Skeletal muscle tissue (tissue), 4 donors: Measurements from ENCODE around the gene EGFR. TPM values are rescaled to one million over a fixed set of nuclear protein-coding genes. Genes with fewer than 3 reads are reported as not detected.

Experiments
- H3K27ac ChIP-seq: one replicate; pipeline ENCODE4 v1.7.0; 2013; ENCODE audit warnings: mild to moderate bottlenecking, low read depth, low read length, inconsistent platforms
- H3K27me3 ChIP-seq, 3 donors: one replicate each; pipeline ENCODE4 v1.7.0; 2013; ENCODE audit warnings: low read length in 3 of 3; ENCODE audit not compliant: control insufficient read depth in 3 of 3, insufficient read depth in 3 of 3
- H3K36me3 ChIP-seq, 3 donors: one replicate each; pipeline ENCODE4 v1.7.0; 2013; ENCODE audit warnings: low read length in 3 of 3; ENCODE audit not compliant: control insufficient read depth in 3 of 3, insufficient read depth in 3 of 3
- H3K4me1 ChIP-seq, 3 donors: one replicate each; pipeline ENCODE4 v1.7.0; 2013; ENCODE audit warnings: low read length in 3 of 3, mild to moderate bottlenecking in 3 of 3; ENCODE audit not compliant: control insufficient read depth in 3 of 3, insufficient read depth in 3 of 3
- H3K4me3 ChIP-seq, 3 donors: one replicate each; pipeline ENCODE4 v1.7.0; 2013; ENCODE audit warnings: low read length in 3 of 3
- H3K9ac ChIP-seq, 3 donors: one replicate each; pipeline ENCODE4 v1.7.0; 2013; ENCODE audit warnings: low read length in 3 of 3, mild to moderate bottlenecking in 3 of 3, moderate library complexity in 2 of 3, low read depth in 1 of 3
- H3K9me3 ChIP-seq, 3 donors: one replicate each; pipeline ENCODE4 v1.7.0; 2013; ENCODE audit warnings: low read length in 3 of 3; ENCODE audit not compliant: control insufficient read depth in 3 of 3
- total RNA-seq: library from RNA; depleted of rRNA; stranded (reverse); fragments of >200 nt; gene quantifications from one replicate; pipeline ENCODE4 v1.2.3, GENCODE V29; 2014
- donor health status: Osteomylitis.

The EGFR gene
- total RNA-seq, 1 donor from 2014 or later = 17.7 TPM

DNA sequence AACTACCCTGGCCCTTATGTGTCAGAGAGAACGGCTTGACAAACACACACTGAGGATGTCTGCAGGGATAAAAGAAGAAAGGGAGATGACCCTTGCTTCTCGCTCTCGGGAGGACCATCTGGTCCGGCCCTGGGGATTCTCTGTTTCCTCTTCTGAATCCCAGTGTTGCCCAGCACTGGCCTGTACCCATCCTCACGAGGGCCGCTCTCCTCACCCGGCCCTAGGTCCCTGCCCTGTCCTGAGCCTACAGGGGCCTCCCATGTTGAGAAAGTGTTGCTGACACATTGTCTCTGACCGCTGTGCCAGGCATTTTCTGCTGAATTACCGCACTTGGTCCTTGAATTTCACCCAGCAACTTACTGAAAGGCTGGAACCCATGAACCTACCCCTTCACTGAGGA is 174.4 kb downstream of the EGFR start:
- Histone ChIP-seq H3K4me3 (no peak overlapping the region), H3K4me1 (peaks cover 0 to 13% (median 4%) of the 10 kb centered on the region in 3 donors), H3K9ac (no peak overlapping the region), H3K36me3 (peaks cover 8 to 9% (median 9%) of the 10 kb centered on the region in 3 donors), H3K27ac (no peak overlapping the region), H3K27me3 (no peaks in the 10 kb centered on the region), H3K9me3 (no peaks in the 10 kb centered on the region)

DNA sequence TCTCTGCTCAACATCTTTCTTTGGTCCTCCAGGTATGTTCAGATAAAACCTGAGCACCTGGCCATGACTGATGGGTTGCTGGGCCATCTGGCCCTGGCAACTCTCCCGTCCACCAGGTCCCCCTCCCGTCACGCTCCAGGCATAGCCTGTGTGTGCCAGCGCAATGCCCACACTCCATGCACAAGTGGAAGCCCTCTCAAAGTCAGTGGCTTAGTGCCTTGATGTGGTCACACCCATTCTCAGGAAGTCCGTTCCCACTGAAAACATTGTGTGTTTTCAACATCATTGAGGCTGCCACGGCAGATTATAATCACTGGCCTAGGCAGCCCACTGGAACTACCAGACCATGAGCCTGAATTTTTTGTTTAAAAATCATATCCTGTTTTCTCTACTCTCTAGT is 175.7 kb downstream of the EGFR start:
- Histone ChIP-seq H3K4me1 (peaks cover 8 to 21% (median 11%) of the 10 kb centered on the region in 3 donors), H3K27ac (no peak overlapping the region), H3K4me3 (no peak overlapping the region), H3K27me3 (no peaks in the 10 kb centered on the region), H3K9me3 (no peaks in the 10 kb centered on the region), H3K9ac (no peak overlapping the region), H3K36me3 (peaks cover 8 to 15% (median 9%) of the 10 kb centered on the region in 3 donors)

DNA sequence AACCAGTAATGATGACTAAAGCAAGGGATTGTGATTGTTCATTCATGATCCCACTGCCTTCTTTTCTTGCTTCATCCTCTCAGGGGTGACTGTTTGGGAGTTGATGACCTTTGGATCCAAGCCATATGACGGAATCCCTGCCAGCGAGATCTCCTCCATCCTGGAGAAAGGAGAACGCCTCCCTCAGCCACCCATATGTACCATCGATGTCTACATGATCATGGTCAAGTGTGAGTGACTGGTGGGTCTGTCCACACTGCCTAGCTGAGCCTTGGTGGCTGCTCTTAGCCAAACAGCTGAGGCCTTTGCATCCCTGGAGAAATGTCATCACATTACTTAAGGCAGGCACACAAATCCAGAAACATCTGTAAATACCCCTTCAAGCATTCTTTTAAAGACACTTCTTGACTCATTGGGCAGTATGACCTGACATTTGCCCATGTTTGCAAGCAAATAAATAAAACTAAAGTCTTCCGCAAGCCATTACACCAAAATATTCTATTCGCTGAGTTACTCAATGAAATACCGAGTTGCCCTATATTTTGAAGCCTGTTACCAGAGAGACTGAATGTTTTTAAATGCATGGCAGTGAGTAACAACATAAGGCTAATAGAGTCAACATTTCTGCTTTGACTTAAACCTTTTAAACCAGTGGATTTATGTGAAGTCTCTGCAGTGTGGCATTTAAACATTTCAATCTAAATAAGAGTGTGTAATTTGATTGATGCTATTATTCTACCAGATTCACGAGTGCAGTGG is 180.0 kb downstream of the EGFR start:
- Histone ChIP-seq H3K27ac (no peak overlapping the region), H3K9me3 (no peaks in the 10 kb centered on the region), H3K9ac (no peak overlapping the region), H3K4me1 (peaks cover 8 to 22% (median 18%) of the 10 kb centered on the region in 3 donors), H3K4me3 (no peak overlapping the region), H3K36me3 (peaks cover 15 to 37% (median 35%) of the 10 kb centered on the region in 3 donors), H3K27me3 (no peaks in the 10 kb centered on the region)

DNA sequence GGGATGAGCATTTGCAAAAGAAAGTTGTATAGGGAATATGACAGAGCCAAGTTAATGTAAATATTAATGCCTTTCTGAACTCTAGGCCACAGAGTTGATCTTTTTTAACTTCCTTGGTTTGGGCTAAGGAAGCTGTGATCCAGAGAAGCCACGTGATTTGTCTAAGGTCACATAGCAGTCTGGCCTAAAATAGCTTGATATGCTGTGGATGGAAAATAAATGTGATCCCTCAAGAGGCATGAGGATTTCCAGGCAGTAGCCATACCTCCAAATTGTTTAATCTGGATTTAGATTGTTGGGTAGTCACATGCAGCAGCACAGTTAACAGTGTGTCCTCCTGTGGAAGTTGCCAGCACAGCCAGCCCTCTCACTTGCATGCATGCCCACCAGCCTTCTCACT is 180.6 kb downstream of the EGFR start:
- H3K4me1 ChIP-seq = peaks cover 8 to 22% (median 18%) of the 10 kb centered on the region in 3 donors
- no peak overlapping the region for H3K9ac ChIP-seq
- no peaks in the 10 kb centered on the region for H3K27me3 ChIP-seq
- H3K4me3 ChIP-seq = no peak overlapping the region
- no peak overlapping the region for H3K27ac ChIP-seq
- no peaks in the 10 kb centered on the region for H3K9me3 ChIP-seq
- peaks cover 16 to 42% (median 39%) of the 10 kb centered on the region in 3 donors for H3K36me3 ChIP-seq

DNA sequence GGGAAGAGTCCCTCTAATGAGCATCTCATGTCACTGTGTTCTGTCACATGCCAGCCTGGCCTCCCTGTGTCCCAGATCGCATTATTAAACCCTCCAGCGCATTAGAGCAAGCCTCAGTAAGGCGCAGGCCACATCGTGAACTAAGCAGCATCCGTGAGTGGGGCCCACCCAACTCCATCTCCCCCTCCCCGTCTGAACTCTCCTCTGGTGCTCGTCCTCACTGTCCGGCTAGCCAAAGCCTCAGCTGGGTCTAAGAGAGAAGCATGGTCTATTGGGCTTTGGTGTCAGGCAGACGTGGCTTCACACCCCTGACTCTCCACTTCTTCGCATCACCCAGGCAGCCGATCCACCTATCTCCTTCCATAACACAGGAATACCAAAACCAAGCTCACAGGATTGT is 181.6 kb downstream of the EGFR start:
- Histone ChIP-seq H3K27me3 (no peaks in the 10 kb centered on the region), H3K27ac (no peak overlapping the region), H3K9ac (no peak overlapping the region), H3K9me3 (no peaks in the 10 kb centered on the region), H3K36me3 (peaks cover 18 to 51% (median 50%) of the 10 kb centered on the region in 3 donors), H3K4me3 (no peak overlapping the region), H3K4me1 (peaks cover 8 to 22% (median 18%) of the 10 kb centered on the region in 3 donors)

DNA sequence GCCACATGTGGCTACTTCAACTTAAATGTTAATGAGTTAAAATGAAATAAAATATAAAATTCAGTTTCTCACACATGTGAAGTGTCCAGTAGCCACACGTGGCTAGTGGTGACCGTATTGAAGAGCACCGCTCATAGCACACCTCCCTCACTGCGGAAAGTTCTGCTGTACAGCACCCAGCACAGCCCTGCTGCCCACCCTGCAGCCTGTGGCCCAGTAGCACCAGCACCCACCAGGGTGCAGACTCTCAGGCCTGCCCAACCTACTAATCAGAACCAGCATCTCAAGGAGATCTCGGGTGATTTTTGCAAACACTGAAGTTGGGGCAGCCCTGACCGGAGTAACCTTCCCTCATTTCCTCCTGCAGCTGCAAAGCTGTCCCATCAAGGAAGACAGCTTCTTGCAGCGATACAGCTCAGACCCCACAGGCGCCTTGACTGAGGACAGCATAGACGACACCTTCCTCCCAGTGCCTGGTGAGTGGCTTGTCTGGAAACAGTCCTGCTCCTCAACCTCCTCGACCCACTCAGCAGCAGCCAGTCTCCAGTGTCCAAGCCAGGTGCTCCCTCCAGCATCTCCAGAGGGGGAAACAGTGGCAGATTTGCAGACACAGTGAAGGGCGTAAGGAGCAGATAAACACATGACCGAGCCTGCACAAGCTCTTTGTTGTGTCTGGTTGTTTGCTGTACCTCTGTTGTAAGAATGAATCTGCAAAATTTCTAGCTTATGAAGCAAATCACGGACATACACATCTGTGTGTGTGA is 183.5 kb downstream of the EGFR start:
- Histone ChIP-seq H3K4me1 (peaks cover 8 to 22% (median 18%) of the 10 kb centered on the region in 3 donors), H3K27ac (no peak overlapping the region), H3K36me3 (peaks cover 20 to 65% (median 61%) of the 10 kb centered on the region in 3 donors), H3K27me3 (no peaks in the 10 kb centered on the region), H3K4me3 (no peak overlapping the region), H3K9ac (no peak overlapping the region), H3K9me3 (no peaks in the 10 kb centered on the region)

DNA sequence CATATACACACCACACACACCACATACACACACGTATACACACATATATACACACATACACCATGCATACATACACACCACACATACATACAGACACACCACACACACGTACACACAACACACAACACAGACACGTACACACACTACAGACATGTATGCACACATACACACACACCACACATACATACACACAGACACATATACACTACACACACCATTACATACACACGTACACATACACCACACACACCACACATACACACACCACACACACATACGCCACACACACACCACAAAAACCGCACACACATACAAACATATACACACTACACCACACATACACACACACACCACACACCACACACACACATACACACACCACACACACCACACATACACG is 184.5 kb downstream of the EGFR start:
- no peak overlapping the region for H3K9ac ChIP-seq
- H3K4me3 ChIP-seq = no peak overlapping the region
- no peak overlapping the region for H3K27ac ChIP-seq
- no peaks in the 10 kb centered on the region for H3K9me3 ChIP-seq
- H3K36me3 ChIP-seq = peaks cover 20 to 71% (median 71%) of the 10 kb centered on the region in 3 donors
- H3K27me3 ChIP-seq = no peaks in the 10 kb centered on the region
- peaks cover 8 to 20% (median 18%) of the 10 kb centered on the region in 3 donors for H3K4me1 ChIP-seq

DNA sequence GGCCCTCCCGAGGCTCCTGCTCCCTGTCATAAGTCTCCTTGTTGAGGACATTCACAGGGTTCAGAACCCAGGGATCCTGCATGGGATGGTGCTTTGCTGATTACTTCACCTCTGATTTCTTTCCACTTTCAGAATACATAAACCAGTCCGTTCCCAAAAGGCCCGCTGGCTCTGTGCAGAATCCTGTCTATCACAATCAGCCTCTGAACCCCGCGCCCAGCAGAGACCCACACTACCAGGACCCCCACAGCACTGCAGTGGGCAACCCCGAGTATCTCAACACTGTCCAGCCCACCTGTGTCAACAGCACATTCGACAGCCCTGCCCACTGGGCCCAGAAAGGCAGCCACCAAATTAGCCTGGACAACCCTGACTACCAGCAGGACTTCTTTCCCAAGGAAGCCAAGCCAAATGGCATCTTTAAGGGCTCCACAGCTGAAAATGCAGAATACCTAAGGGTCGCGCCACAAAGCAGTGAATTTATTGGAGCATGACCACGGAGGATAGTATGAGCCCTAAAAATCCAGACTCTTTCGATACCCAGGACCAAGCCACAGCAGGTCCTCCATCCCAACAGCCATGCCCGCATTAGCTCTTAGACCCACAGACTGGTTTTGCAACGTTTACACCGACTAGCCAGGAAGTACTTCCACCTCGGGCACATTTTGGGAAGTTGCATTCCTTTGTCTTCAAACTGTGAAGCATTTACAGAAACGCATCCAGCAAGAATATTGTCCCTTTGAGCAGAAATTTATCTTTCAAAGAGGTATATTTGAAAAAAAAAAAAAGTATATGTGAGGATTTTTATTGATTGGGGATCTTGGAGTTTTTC is 186.5 kb downstream of the EGFR start:
- H3K27ac ChIP-seq = no peak overlapping the region
- no peaks in the 10 kb centered on the region for H3K27me3 ChIP-seq
- no peak overlapping the region for H3K9ac ChIP-seq
- no peaks in the 10 kb centered on the region for H3K9me3 ChIP-seq
- peaks cover 19 to 71% (median 61%) of the 10 kb centered on the region in 3 donors for H3K36me3 ChIP-seq
- no peak overlapping the region for H3K4me3 ChIP-seq
- peaks cover 0 to 1% (median under 1%) of the 10 kb centered on the region in 3 donors for H3K4me1 ChIP-seq

DNA sequence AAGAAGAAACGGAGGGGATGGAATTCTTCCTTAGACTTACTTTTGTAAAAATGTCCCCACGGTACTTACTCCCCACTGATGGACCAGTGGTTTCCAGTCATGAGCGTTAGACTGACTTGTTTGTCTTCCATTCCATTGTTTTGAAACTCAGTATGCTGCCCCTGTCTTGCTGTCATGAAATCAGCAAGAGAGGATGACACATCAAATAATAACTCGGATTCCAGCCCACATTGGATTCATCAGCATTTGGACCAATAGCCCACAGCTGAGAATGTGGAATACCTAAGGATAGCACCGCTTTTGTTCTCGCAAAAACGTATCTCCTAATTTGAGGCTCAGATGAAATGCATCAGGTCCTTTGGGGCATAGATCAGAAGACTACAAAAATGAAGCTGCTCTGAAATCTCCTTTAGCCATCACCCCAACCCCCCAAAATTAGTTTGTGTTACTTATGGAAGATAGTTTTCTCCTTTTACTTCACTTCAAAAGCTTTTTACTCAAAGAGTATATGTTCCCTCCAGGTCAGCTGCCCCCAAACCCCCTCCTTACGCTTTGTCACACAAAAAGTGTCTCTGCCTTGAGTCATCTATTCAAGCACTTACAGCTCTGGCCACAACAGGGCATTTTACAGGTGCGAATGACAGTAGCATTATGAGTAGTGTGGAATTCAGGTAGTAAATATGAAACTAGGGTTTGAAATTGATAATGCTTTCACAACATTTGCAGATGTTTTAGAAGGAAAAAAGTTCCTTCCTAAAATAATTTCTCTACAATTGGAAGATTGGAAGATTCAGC is 187.6 kb downstream of the EGFR start:
- Histone ChIP-seq H3K36me3 (peaks cover 16 to 60% (median 52%) of the 10 kb centered on the region in 3 donors), H3K4me1 (no peaks in the 10 kb centered on the region)

More for the DNA sequence above, 187.6 kb downstream of the EGFR start:
- no peak overlapping the region for H3K27ac ChIP-seq
- H3K27me3 ChIP-seq = no peaks in the 10 kb centered on the region
- no peak overlapping the region for H3K9ac ChIP-seq
- no peak overlapping the region for H3K4me3 ChIP-seq
- no peaks in the 10 kb centered on the region for H3K9me3 ChIP-seq
